ENCODE results near the gene MSH2.

GRCh38 chr2:47506024-47506423 is 103.1 kb downstream of the MSH2 start:
- TF ChIP-seq EZH2phosphoT487 (IDR thresholded peaks at IDR 0.05; ENCODE audit: insufficient read depth, low read depth) (no peak), EZH2 (IDR thresholded peaks at IDR 0.05; ENCODE audit: insufficient read depth, poor library complexity, severe bottlenecking) (no peak)

Measured in GM23248 (cell line).